HG02981 (cell line): Measurements from ENCODE around the gene VWA1.
"Not testable (repeated sequence)": the region's sequence is repeated elsewhere in the genome, so short reads cannot be mapped to it uniquely, and the experiment has no call there.

Experiments used
- ATAC-seq: cut with Tn5 transposase; IDR thresholded peaks from one replicate; pipeline ENCODE4 v1.9.1; 2021; ENCODE audit warnings: mild to moderate bottlenecking, moderate library complexity; ENCODE audit not compliant: unreplicated experiment

Gene VWA1

DNA sequence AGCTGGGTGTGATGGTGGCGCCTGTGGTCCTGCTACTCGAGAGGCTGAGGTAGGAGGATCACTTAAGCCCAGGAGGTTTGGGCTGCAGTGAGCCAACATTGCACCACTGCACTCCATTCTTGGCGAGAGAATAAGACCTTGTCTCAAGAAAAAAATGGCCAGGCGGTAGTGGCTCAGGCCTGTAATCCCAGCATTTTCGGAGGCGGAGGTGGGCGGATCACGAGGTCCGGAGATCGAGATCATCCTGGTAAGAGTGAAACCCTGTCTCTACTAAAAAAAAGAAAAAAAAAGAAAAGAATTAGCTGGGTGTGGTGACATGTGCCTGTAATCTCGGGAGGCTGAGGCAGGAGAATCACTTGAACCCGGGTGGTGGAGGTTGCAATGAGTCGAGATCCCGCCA lies 47.4 kb downstream of the VWA1 start:
- no peak for ATAC-seq

GRCh38 chr1:1483714-1484113 lies 48.2 kb downstream of the VWA1 start:
- no peak for ATAC-seq

DNA sequence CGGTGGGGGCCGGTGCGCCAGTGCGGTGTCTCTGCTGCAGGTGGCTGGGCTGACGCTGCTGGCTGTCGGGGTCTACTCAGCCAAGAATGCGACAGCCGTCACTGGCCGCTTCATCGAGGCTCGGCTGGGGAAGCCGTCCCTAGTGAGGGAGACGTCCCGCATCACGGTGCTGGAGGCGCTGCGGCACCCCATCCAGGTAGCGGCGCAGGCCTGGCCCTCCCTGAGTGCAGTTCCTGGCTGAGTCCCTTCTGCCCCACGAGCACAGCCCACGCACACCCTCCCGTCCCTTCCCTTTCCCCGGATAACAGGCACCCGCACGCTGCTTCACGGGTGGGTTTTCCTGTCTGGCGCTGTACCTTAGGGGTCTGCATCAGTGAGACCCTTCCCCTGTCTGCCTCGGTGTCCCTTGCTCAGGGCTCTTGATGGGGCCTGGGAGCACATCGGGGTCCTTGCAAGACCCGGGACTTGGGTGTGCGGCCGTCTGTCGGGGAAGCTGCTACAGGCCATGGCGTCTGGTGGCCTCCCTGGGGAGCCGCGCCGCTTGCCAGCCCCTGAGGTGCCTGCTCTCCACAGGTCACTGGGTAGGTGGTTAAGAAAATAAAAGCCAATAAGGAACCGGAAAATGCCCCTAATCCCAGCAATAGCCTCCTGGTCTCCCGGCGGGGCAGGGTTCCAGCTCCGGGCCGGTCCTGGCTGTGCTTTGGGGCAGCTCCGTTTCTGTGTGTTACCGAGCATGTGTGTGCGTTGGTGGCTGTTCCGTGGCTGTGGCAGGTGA lies 49.7 kb downstream of the VWA1 start:
- not testable (repeated sequence) for ATAC-seq

DNA sequence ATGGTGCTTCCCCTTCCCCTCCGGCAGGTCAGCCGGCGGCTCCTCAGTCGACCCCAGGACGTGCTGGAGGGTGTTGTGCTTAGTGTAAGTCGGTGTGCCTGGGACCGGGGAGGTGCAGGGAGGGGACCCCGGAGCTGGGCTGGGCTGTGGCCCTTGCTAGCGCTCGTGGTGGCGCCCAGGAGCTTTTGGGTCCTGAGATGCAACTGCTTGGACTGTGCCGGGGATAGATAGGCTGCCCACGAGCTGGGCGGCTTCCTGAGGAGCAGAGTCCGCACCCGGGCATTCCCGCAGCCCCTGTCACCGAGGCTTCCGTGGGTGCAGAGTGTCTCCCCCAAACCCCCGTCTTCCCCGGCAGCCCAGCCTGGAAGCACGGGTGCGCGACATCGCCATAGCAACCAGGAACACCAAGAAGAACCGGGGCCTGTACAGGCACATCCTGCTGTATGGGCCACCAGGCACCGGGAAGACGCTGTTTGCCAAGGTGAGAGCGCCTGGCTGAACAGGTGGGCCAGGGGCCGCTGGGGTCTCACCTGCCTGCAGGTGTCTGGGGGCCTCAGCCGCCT lies 50.3 kb downstream of the VWA1 start:
- not testable (repeated sequence) for ATAC-seq

DNA sequence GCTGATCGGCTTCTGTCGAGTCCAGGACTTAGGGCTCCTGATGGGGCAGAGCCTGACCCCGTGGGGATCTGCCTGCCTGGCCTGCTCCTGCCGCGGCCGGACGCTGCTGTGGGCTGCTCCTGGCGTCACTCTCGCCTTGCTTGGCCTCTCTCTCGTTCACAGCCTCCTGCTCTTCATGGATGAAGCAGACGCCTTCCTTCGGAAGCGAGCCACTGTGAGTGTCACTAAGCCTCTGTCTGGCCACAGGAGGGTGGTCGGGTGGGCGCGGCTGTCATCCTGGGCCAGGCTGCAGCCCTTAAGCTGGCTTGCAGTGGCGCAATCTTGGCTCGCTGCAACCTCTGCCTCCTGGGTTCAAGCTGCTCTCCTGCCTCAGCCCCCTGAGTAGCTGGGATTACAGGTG lies 52.2 kb downstream of the VWA1 start:
- ATAC-seq = no peak

- ATAC-seq = no peak
These were observed 53.7 kb downstream of the VWA1 start for GRCh38 chr1:1489231-1489630.

DNA sequence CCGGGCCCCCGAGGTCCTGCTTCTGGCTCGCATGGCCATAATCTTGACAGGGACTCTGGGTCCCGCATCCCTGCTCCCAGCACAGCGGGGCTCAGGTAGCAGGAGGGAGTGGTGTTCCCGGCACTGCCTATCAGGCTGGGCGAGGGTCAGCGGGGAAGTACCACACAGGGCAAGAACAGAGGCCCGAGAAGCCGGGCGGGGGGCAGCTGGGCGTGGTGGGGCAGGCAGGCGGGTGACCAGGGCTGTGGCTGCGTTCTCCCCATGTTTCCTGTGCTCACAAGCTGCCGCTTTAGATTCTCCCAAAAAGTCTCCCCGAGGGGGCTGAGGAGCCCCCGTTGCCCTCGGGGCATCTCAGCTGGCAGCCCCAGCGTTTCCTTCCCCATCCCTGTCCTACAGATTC lies 54.4 kb downstream of the VWA1 start:
- ATAC-seq = no peak

- ATAC-seq = no peak
These were observed 55.2 kb downstream of the VWA1 start for GRCh38 chr1:1490633-1491230.

GRCh38 chr1:1491601-1492000 lies 56.1 kb downstream of the VWA1 start:
- no peak for ATAC-seq
